B cell (primary cell): Measurements from ENCODE around the gene PROM1. TPM values are rescaled to one million over a fixed set of nuclear protein-coding genes. Genes with fewer than 3 reads are reported as not detected.

Experiments
- ATAC-seq: fragments of 200-7000 bp; cut with Tn5 transposase; one replicate; pipeline ENCODE4 v1.10.0; 2021; ENCODE audit warnings: low read depth, mild to moderate bottlenecking, moderate number of reproducible peaks, moderate library complexity
- CTCF ChIA-PET: fragments of 350-600 bp; sonication (Branson Sonifier 250); formaldehyde crosslinking; loops from one replicate; lab custom pipeline; 2021; ENCODE audit warnings: antibody characterized with exemption, inconsistent platforms; lab: Charles Lee
- POLR2A ChIA-PET: fragments of 350-600 bp; sonication (Branson Sonifier 250); formaldehyde crosslinking; loops from one replicate; lab custom pipeline; 2021; ENCODE audit warnings: antibody characterized with exemption; lab: Charles Lee
- DNase-seq: peaks from one replicate; pipeline ENCODE4 v3.0.0; 2013
- H2AFZ ChIP-seq: 2 replicates; pipeline ENCODE4 v1.6.1; 2012; ENCODE audit warnings: mild to moderate bottlenecking, low read depth, low read length; ENCODE audit not compliant: insufficient read depth, poor library complexity, severe bottlenecking
- H3K27ac ChIP-seq, 2 donors: 1 replicate in 1 of 2; 2 replicates in 1 of 2; pipeline ENCODE4 v1.5.1; 2012 to 2013; ENCODE audit warnings: low read length in 2 of 2, mild to moderate bottlenecking in 2 of 2, moderate library complexity in 1 of 2
- H3K27me3 ChIP-seq, 4 experiments: fragments of 200-600 bp in 1 of 4; sonication (generic) in 1 of 4; replicated peaks in 1 of 4; 1 replicate in 2 of 4; 2 replicates in 2 of 4; pipeline versions ENCODE4 v1.6.1 to v1.7.0; 2013 to 2016; ENCODE audit warnings: low read length in 3 of 4, mild to moderate bottlenecking in 2 of 4, mixed read lengths in 1 of 4, moderate library complexity in 1 of 4; ENCODE audit not compliant: insufficient read depth in 4 of 4, control insufficient read depth in 3 of 4; ENCODE audit errors: control extremely low read depth in 1 of 4
- H3K36me3 ChIP-seq, 2 experiments: replicated peaks in 1 of 2; 1 replicate in 1 of 2; 2 replicates in 1 of 2; pipeline versions ENCODE4 v1.6.1 to v1.7.1; 2013; ENCODE audit warnings: low read length in 1 of 2; ENCODE audit not compliant: insufficient read depth in 2 of 2, control insufficient read depth in 1 of 2; ENCODE audit errors: control extremely low read depth in 1 of 2, extremely low read depth in 1 of 2
- H3K4me1 ChIP-seq, 2 donors: fragments of 200-600 bp in 1 of 2; sonication (generic) in 1 of 2; 1 replicate in 1 of 2; 2 replicates in 1 of 2; pipeline versions ENCODE4 v1.5.1 to v1.6.1; 2013 to 2017; ENCODE audit warnings: low read length in 2 of 2; ENCODE audit not compliant: control insufficient read depth in 2 of 2, insufficient read depth in 2 of 2
- H3K4me2 ChIP-seq: replicated peaks from 2 replicates; pipeline ENCODE3; 2012; ENCODE audit warnings: mild to moderate bottlenecking, low read depth, low read length; ENCODE audit not compliant: poor library complexity, severe bottlenecking
- H3K4me3 ChIP-seq, 5 experiments: fragments of 200-600 bp in 1 of 5; sonication (generic) in 1 of 5; 1 replicate in 3 of 5; 2 replicates in 2 of 5; pipeline versions ENCODE4 v1.5.1 to v1.7.0; 2011 to 2016; ENCODE audit warnings: low read length in 4 of 5, mild to moderate bottlenecking in 4 of 5, low read depth in 2 of 5, control low read depth in 1 of 5, moderate library complexity in 1 of 5; ENCODE audit not compliant: insufficient read depth in 1 of 5; ENCODE audit errors: control extremely low read depth in 1 of 5, extremely low read depth in 1 of 5
- H3K79me2 ChIP-seq: fragments of 200-600 bp; sonication (generic); one replicate; pipeline ENCODE4 v1.6.0; 2016; ENCODE audit warnings: low read length; ENCODE audit not compliant: control insufficient read depth, insufficient read depth
- H3K9ac ChIP-seq: fragments of 200-600 bp; sonication (generic); 2 replicates; pipeline ENCODE4 v1.6.1; 2017; ENCODE audit warnings: mild to moderate bottlenecking, low read length, moderate library complexity
- H3K9me3 ChIP-seq, 3 donors: one replicate each; pipeline versions ENCODE4 v1.6.1 to v1.7.1; 2013; ENCODE audit warnings: low read length in 2 of 3; ENCODE audit not compliant: control insufficient read depth in 2 of 3, insufficient read depth in 1 of 3; ENCODE audit errors: control extremely low read depth in 1 of 3
- H4K20me1 ChIP-seq: 2 replicates; pipeline ENCODE4 v1.6.0; 2012; ENCODE audit warnings: mild to moderate bottlenecking, low read length; ENCODE audit not compliant: insufficient read depth, control insufficient read depth, poor library complexity, severe bottlenecking
- H3K27ac Mint-ChIP-seq: one replicate; pipeline ENCODE4 v1.8.0; 2021; ENCODE audit warnings: mixed read lengths
- H3K27me3 Mint-ChIP-seq: one replicate; pipeline ENCODE4 v1.8.0; 2021; ENCODE audit warnings: mixed read lengths
- H3K4me1 Mint-ChIP-seq: one replicate; pipeline ENCODE4 v1.8.0; 2021; ENCODE audit warnings: mixed read lengths
- H3K4me3 Mint-ChIP-seq: one replicate; pipeline ENCODE4 v1.8.0; 2021; ENCODE audit warnings: mixed read lengths
- H3K9me3 Mint-ChIP-seq: one replicate; pipeline ENCODE4 v1.8.0; 2022; ENCODE audit warnings: mixed read lengths; ENCODE audit not compliant: insufficient read depth
- CTCF ChIP-seq: fragments of 200-600 bp; IDR thresholded peaks from one replicate; pipeline ENCODE4 v1.8.0; 2022; ENCODE audit warnings: antibody characterized with exemption, mild to moderate bottlenecking
- EZH2 ChIP-seq: IDR thresholded peaks from 2 replicates; pipeline ENCODE4 v1.6.1; 2012; ENCODE audit warnings: borderline replicate concordance, low read depth, mild to moderate bottlenecking, moderate library complexity, low read length; ENCODE audit not compliant: insufficient read depth, poor library complexity, severe bottlenecking
- WGBS: methylation state at CpG from one replicate; pipeline ENCODE4 v1.1.5; 2013; ENCODE audit warnings: missing lambda C conversion rate; ENCODE audit not compliant: insufficient coverage; 5-methylcytosine and 5-hydroxymethylcytosine counted together
- intact Hi-C: fragments of 100-400 bp; cut with micrococcal nuclease; formaldehyde crosslinking; loops from one replicate; pipeline ENCODE4 v1.10.0; 2022
- polyA plus RNA-seq: library from polyadenylated mRNA; depleted of rRNA; stranded (reverse); fragments of >200 nt; gene quantifications from 2 replicates; pipeline ENCODE4 v1.2.3, GENCODE V29; 2012
- total RNA-seq, 2 donors: library from RNA; stranded (reverse); fragments of 120-200 nt in 1 of 2; gene quantifications; 1 replicate in 1 of 2; 2 replicates in 1 of 2; pipeline versions ENCODE4 v1.2.3 to v1.2.4, GENCODE V29; 2013 to 2022

The PROM1 gene
- total and polyA plus RNA-seq, 2 donors (not counting 1 experiment from before 2014, with no cell fraction given), result 0.04 TPM; not detected in 1

- no peak overlapping the region for H3K4me3 Mint-ChIP-seq
- WGBS, result no CpG with 5 or more reads among the region's 7 CpGs
- peaks cover 2% of the 10 kb centered on the region for H3K4me1 Mint-ChIP-seq
- POLR2A ChIA-PET, result no interaction called here
- Histone ChIP-seq H3K79me2 (no peaks in the 10 kb centered on the region), H4K20me1 (no peaks in the 10 kb centered on the region), H2AFZ (no peak overlapping the region), H3K36me3 (no peaks in the 10 kb centered on the region), H3K27me3 (peaks cover 0 to 2% (median 0%) of the 10 kb centered on the region in 4 experiments), H3K4me2 (no peak overlapping the region), H3K4me1 (peaks cover 8 to 10% of the 10 kb centered on the region in 2 donors), H3K9ac (no peak overlapping the region), H3K9me3 (no peaks in the 10 kb centered on the region), H3K27ac (no peak overlapping the region), H3K4me3 (no peak overlapping the region)
- peaks cover 7% of the 10 kb centered on the region for H3K27me3 Mint-ChIP-seq
- ATAC-seq (no peak), DNase-seq (no peak)
- no peak for TF ChIP-seq EZH2
- TF ChIP-seq CTCF, result no peak
- intact Hi-C loops, result no loop called here
- CTCF ChIA-PET, result interaction anchor here (7.9 kb wide), 1 partner anchor 233 kb away, joined by 105 read pairs; no protein-coding TSS in a partner anchor
- no peak overlapping the region for H3K27ac Mint-ChIP-seq
- no peaks in the 10 kb centered on the region for H3K9me3 Mint-ChIP-seq
These were observed 51.4 kb downstream of the PROM1 start for GRCh38 chr4:16032396-16032770.

GRCh38 chr4:16031546-16032395 lies 52.1 kb downstream of the PROM1 start:
- Histone ChIP-seq H3K9me3 (no peaks in the 10 kb centered on the region), H3K36me3 (no peaks in the 10 kb centered on the region), H3K9ac (no peak overlapping the region), H2AFZ (no peak overlapping the region), H3K27ac (no peak overlapping the region), H3K4me3 (no peak overlapping the region), H3K4me1 (peaks cover 5 to 8% of the 10 kb centered on the region in 2 donors), H3K27me3 (peaks cover 0 to 2% (median under 1%) of the 10 kb centered on the region in 4 experiments), H3K79me2 (no peaks in the 10 kb centered on the region), H4K20me1 (no peaks in the 10 kb centered on the region), H3K4me2 (no peak overlapping the region)
- CTCF ChIA-PET, result interaction anchor here (2.5 to 7.9 kb wide), 2 partner anchors 13 to 234 kb away, joined by 11 to 105 read pairs; no protein-coding TSS in a partner anchor
- POLR2A ChIA-PET, result no interaction called here
- Mint-ChIP-seq H3K4me1 (no peaks in the 10 kb centered on the region), H3K9me3 (no peaks in the 10 kb centered on the region), H3K4me3 (no peak overlapping the region), H3K27me3 (peaks cover 9% of the 10 kb centered on the region), H3K27ac (no peak overlapping the region)
- no peak for DNase-seq
- no peak for ATAC-seq
- 0% methylated on average over 1 of the region's 2 CpGs for WGBS
- intact Hi-C loops, result no loop called here
- TF ChIP-seq EZH2 (no peak), CTCF (no peak)
